ENCODE measurements around the gene ALDH3B1. TPM values are rescaled to one million over a fixed set of nuclear protein-coding genes. Genes with fewer than 3 reads are reported as not detected.

ALDH3B1 gene
- total and polyA plus RNA-seq, 10 of the 15 experiments (the other 5 are each of a cell fraction or from before 2014, with no cell fraction given) = 0.03 to 0.37 (median 0.17) TPM; not detected in 3

DNA sequence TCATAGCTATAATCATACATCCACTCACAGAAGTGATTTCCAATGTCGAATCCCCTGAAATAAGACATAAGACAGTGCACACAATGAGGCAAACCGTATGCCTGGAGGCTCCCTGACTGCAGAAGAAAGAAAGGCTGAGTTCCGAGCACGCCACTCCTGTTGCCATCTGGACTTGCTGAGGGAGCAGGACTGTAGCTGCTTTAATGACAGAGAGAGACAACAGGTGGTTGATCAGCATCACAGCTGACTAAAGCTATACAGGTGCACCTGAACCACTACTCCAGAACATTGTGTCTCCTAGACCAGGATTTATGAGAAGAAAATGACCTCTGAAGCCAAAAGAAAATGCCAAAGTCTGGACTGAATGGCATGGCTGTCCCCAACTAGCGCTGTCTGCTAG lies 55.7 kb downstream of the ALDH3B1 start (continued):
- TF ChIP-seq, protein P1, sequence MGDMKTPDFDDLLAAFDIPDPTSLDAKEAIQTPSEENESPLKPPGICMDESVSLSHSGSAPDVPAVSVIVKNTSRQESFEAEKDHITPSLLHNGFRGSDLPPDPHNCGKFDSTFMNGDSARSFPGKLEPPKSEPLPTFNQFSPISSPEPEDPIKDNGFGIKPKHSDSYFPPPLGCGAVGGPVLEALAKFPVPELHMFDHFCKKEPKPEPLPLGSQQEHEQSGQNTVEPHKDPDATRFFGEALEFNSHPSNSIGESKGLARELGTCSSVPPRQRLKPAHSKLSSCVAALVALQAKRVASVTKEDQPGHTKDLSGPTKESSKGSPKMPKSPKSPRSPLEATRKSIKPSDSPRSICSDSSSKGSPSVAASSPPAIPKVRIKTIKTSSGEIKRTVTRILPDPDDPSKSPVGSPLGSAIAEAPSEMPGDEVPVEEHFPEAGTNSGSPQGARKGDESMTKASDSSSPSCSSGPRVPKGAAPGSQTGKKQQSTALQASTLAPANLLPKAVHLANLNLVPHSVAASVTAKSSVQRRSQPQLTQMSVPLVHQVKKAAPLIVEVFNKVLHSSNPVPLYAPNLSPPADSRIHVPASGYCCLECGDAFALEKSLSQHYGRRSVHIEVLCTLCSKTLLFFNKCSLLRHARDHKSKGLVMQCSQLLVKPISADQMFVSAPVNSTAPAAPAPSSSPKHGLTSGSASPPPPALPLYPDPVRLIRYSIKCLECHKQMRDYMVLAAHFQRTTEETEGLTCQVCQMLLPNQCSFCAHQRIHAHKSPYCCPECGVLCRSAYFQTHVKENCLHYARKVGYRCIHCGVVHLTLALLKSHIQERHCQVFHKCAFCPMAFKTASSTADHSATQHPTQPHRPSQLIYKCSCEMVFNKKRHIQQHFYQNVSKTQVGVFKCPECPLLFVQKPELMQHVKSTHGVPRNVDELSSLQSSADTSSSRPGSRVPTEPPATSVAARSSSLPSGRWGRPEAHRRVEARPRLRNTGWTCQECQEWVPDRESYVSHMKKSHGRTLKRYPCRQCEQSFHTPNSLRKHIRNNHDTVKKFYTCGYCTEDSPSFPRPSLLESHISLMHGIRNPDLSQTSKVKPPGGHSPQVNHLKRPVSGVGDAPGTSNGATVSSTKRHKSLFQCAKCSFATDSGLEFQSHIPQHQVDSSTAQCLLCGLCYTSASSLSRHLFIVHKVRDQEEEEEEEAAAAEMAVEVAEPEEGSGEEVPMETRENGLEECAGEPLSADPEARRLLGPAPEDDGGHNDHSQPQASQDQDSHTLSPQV (IDR thresholded peaks at IDR 0.05) = no peak
- TF ChIP-seq DPF2 (IDR thresholded peaks at IDR 0.05) (no peak), TCF12 (IDR thresholded peaks at IDR 0.05; ENCODE audit: low read depth, low read length) (no peak), MTA3 (IDR thresholded peaks at IDR 0.05; ENCODE audit: borderline replicate concordance, low read length) (no peak), JUNB (IDR thresholded peaks at IDR 0.05) (no peak), ETV6 (conservative IDR thresholded peaks at IDR 0.05 in 1 of 2, IDR thresholded peaks at IDR 0.05 in 1 of 2; ENCODE audit: borderline replicate concordance in 1 of 2, low read depth in 1 of 2) (no peak), FOS (IDR thresholded peaks at IDR 0.05; ENCODE audit: borderline replicate concordance, extremely low read depth, insufficient read length) (no peak), CBFB (IDR thresholded peaks at IDR 0.05; ENCODE audit: low read depth) (no peak)
- TF ChIP-seq, protein P2, sequence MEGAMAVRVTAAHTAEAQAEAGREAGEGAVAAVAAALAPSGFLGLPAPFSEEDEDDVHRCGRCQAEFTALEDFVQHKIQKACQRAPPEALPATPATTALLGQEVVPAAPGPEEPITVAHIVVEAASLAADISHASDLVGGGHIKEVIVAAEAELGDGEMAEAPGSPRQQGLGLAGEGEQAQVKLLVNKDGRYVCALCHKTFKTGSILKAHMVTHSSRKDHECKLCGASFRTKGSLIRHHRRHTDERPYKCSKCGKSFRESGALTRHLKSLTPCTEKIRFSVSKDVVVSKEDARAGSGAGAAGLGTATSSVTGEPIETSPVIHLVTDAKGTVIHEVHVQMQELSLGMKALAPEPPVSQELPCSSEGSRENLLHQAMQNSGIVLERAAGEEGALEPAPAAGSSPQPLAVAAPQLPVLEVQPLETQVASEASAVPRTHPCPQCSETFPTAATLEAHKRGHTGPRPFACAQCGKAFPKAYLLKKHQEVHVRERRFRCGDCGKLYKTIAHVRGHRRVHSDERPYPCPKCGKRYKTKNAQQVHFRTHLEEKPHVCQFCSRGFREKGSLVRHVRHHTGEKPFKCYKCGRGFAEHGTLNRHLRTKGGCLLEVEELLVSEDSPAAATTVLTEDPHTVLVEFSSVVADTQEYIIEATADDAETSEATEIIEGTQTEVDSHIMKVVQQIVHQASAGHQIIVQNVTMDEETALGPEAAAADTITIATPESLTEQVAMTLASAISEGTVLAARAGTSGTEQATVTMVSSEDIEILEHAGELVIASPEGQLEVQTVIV (IDR thresholded peaks at IDR 0.05; ENCODE audit: borderline replicate concordance, partially characterized antibody) = no peak
- TF ChIP-seq, protein P3, sequence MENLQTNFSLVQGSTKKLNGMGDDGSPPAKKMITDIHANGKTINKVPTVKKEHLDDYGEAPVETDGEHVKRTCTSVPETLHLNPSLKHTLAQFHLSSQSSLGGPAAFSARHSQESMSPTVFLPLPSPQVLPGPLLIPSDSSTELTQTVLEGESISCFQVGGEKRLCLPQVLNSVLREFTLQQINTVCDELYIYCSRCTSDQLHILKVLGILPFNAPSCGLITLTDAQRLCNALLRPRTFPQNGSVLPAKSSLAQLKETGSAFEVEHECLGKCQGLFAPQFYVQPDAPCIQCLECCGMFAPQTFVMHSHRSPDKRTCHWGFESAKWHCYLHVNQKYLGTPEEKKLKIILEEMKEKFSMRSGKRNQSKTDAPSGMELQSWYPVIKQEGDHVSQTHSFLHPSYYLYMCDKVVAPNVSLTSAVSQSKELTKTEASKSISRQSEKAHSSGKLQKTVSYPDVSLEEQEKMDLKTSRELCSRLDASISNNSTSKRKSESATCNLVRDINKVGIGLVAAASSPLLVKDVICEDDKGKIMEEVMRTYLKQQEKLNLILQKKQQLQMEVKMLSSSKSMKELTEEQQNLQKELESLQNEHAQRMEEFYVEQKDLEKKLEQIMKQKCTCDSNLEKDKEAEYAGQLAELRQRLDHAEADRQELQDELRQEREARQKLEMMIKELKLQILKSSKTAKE (IDR thresholded peaks at IDR 0.05; ENCODE audit: low read depth, poor library complexity, severe bottlenecking) = no peak
- TF ChIP-seq, protein P4, sequence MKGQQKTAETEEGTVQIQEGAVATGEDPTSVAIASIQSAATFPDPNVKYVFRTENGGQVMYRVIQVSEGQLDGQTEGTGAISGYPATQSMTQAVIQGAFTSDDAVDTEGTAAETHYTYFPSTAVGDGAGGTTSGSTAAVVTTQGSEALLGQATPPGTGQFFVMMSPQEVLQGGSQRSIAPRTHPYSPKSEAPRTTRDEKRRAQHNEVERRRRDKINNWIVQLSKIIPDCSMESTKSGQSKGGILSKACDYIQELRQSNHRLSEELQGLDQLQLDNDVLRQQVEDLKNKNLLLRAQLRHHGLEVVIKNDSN (IDR thresholded peaks at IDR 0.05; ENCODE audit: borderline replicate concordance, extremely low read length, insufficient read depth, low read depth, low read length) = no peak
